Endothelial cell (in vitro differentiated cells): ENCODE results near the gene TMEM151B. TPM values are rescaled to one million over a fixed set of nuclear protein-coding genes. Genes with fewer than 3 reads are reported as not detected.
A peak's percentile ranks its signal among the peaks of the same experiment; 100 is the strongest.

Experiments
- DNase-seq: peaks from one replicate; pipeline ENCODE4 v3.0.0; 2021; ENCODE audit warnings: low spot score
- H3K27ac Mint-ChIP-seq: one replicate; pipeline ENCODE4 v1.8.0; 2021; ENCODE audit warnings: mixed read lengths, inconsistent platforms; ENCODE audit not compliant: unreplicated experiment
- H3K27me3 Mint-ChIP-seq: one replicate; pipeline ENCODE4 v1.8.0; 2021; ENCODE audit warnings: mild to moderate bottlenecking, moderate library complexity, mixed read lengths, inconsistent platforms; ENCODE audit not compliant: unreplicated experiment
- H3K36me3 Mint-ChIP-seq: one replicate; pipeline ENCODE4 v1.8.0; 2021; ENCODE audit warnings: mild to moderate bottlenecking, low read depth, mixed read lengths, inconsistent platforms; ENCODE audit not compliant: unreplicated experiment
- H3K4me1 Mint-ChIP-seq: one replicate; pipeline ENCODE4 v1.8.0; 2021; ENCODE audit warnings: mild to moderate bottlenecking, mixed read lengths, inconsistent platforms; ENCODE audit not compliant: unreplicated experiment
- H3K4me3 Mint-ChIP-seq: one replicate; pipeline ENCODE4 v1.8.0; 2021; ENCODE audit warnings: mild to moderate bottlenecking, mixed read lengths, inconsistent platforms; ENCODE audit not compliant: unreplicated experiment
- H3K9me3 Mint-ChIP-seq: one replicate; pipeline ENCODE4 v1.8.0; 2021; ENCODE audit warnings: mixed read lengths, inconsistent platforms; ENCODE audit not compliant: unreplicated experiment
- CTCF ChIP-seq: fragments of 200-600 bp; sonication (generic); IDR thresholded peaks from one replicate; pipeline ENCODE4 v1.5.0; 2021; ENCODE audit warnings: antibody characterized with exemption; ENCODE audit not compliant: unreplicated experiment
- total RNA-seq: library from RNA; stranded (reverse); fragmentation: NEBNext Ultra II Directional; extraction: Animal tissue kit (Norgen Biotek cat#: 25700); gene quantifications from one replicate; pipeline ENCODE4 v1.2.1, GENCODE V29; 2021; ENCODE audit not compliant: unreplicated experiment

TMEM151B gene
- total RNA-seq, 1 donor from 2014 or later: 0.28 TPM

GRCh38 chr6:44248579-44248978, 21.7 kb upstream of the TMEM151B start:
- TF ChIP-seq CTCF: no peak
- no peak for DNase-seq
- Mint-ChIP-seq H3K9me3 (no peaks in the 10 kb centered on the region), H3K36me3 (peaks cover 60% of the 10 kb centered on the region), H3K27ac (peak overlapping the region; percentile 65), H3K4me3 (peak overlapping the region; percentile 99), H3K4me1 (peaks cover 38% of the 10 kb centered on the region), H3K27me3 (peaks cover 12% of the 10 kb centered on the region)

DNA sequence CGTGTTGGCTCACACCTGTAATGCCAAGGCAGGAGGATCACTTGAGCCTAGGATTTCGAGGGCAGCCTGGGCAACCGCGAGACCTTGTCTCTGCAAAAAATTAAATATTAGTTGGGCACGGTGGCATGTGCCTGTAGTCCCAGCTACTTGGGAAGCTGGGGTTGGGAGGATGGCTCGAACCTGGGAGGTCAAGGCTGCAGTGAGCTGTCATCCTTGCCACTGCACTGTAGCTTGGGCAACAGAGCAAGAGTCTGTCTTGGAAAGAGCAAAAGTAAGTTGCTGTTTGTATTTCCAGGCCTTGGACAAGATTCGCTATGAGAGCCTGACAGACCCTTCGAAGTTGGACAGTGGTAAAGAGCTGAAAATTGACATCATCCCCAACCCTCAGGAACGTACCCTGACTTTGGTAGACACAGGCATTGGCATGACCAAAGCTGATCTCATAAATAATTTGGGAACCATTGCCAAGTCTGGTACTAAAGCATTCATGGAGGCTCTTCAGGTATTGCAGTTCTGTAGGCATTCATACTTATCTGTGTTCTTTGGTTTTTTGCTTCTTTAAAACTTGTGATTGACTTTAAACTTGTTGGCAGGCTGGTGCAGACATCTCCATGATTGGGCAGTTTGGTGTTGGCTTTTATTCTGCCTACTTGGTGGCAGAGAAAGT, 21.0 kb upstream of the TMEM151B start:
- Mint-ChIP-seq H3K9me3 (no peaks in the 10 kb centered on the region), H3K36me3 (peaks cover 66% of the 10 kb centered on the region), H3K4me1 (peaks cover 38% of the 10 kb centered on the region), H3K27me3 (peaks cover 12% of the 10 kb centered on the region), H3K27ac (peak overlapping the region; percentile 65), H3K4me3 (peak overlapping the region; percentile 99)
- no peak for DNase-seq
- no peak for TF ChIP-seq CTCF

- Mint-ChIP-seq H3K4me3 (peak overlapping the region; percentile 73), H3K9me3 (no peaks in the 10 kb centered on the region), H3K27me3 (peaks cover 15% of the 10 kb centered on the region), H3K36me3 (peaks cover 73% of the 10 kb centered on the region), H3K27ac (peak overlapping the region; percentile 15), H3K4me1 (peaks cover 43% of the 10 kb centered on the region)
- DNase-seq: no peak
- no peak for TF ChIP-seq CTCF
These were observed 20.1 kb upstream of the TMEM151B start for GRCh38 chr6:44250067-44250717.

DNA sequence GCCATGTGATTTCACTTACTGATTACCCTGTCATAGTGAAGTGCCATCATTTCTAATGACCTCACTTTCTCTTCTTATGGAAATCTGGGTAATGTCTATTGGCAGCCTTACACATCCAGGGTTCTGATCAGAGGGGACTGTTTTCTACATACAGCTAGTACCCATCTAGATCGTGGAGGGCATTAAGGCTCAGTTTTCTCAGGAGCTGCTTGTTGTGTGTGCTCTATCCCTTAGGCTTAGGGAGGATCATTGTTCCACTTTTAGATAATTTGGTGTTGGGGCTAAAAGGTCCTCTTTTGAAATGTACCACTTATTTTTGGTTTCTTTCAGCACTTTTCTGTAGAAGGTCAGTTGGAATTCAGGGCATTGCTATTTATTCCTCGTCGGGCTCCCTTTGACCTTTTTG, 19.5 kb upstream of the TMEM151B start:
- H3K4me1 Mint-ChIP-seq: peaks cover 44% of the 10 kb centered on the region
- H3K36me3 Mint-ChIP-seq: peaks cover 74% of the 10 kb centered on the region
- peaks cover 10% of the 10 kb centered on the region for H3K27me3 Mint-ChIP-seq
- H3K27ac Mint-ChIP-seq: no peak overlapping the region
- DNase-seq: no peak
- TF ChIP-seq CTCF: no peak
- H3K4me3 Mint-ChIP-seq: no peak overlapping the region
- no peaks in the 10 kb centered on the region for H3K9me3 Mint-ChIP-seq
